Measurements from ENCODE around the gene TMEM258.

DNA sequence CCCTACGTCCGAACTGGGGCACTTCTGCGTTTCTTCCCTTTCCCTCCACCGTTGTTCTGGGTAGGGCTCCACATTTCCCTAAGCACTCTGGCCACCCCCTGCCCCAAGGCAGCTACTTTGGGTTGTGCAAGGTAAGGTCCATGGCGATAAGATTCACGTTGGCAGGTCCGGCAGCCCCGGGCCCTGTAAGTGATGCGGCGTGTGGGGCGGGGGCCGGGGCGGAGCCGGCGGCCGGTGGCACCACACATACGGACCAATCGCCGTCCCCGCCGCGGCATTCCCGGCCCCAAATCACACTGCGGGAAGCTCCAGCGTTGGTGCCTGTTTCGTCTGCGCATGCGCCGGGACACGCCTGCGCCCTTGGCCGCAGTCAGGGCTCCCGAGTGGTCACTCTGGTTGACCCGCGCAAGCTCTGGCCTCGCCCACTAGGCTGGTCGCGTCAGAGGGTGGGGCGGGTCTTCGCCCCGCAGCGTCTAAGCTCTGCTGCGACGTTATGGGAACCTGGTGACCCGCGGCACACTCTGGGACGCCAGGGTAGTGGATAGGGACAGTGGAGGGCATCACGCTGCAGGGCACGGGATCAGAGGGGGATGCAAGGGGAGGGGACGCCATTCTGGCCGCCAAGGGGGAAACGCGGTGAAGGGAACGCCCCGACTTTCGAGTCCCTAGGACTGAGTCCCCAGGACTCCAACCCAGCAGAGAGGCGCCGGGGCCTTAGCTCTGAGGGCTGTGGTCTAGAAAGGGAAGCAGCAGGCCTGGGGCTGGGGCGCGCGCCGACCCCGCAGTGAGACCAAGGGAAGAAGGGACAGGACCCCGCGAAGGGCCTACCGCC, 22.8 kb upstream of the TMEM258 start:
- TF ChIP-seq, protein P1, sequence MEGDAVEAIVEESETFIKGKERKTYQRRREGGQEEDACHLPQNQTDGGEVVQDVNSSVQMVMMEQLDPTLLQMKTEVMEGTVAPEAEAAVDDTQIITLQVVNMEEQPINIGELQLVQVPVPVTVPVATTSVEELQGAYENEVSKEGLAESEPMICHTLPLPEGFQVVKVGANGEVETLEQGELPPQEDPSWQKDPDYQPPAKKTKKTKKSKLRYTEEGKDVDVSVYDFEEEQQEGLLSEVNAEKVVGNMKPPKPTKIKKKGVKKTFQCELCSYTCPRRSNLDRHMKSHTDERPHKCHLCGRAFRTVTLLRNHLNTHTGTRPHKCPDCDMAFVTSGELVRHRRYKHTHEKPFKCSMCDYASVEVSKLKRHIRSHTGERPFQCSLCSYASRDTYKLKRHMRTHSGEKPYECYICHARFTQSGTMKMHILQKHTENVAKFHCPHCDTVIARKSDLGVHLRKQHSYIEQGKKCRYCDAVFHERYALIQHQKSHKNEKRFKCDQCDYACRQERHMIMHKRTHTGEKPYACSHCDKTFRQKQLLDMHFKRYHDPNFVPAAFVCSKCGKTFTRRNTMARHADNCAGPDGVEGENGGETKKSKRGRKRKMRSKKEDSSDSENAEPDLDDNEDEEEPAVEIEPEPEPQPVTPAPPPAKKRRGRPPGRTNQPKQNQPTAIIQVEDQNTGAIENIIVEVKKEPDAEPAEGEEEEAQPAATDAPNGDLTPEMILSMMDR (IDR thresholded peaks at IDR 0.05), result no peak
- no peak for TF ChIP-seq EZH2 (IDR thresholded peaks at IDR 0.05; ENCODE audit: borderline replicate concordance, insufficient read depth, low read depth, low read length, poor library complexity, severe bottlenecking)
